ENCODE measurements around the gene CALY. TPM values are rescaled to one million over a fixed set of nuclear protein-coding genes. Genes with fewer than 3 reads are reported as not detected.

The CALY gene
- total RNA-seq, 2 experiments from 2014 or later, result 3.8 to 3.9 TPM

DNA sequence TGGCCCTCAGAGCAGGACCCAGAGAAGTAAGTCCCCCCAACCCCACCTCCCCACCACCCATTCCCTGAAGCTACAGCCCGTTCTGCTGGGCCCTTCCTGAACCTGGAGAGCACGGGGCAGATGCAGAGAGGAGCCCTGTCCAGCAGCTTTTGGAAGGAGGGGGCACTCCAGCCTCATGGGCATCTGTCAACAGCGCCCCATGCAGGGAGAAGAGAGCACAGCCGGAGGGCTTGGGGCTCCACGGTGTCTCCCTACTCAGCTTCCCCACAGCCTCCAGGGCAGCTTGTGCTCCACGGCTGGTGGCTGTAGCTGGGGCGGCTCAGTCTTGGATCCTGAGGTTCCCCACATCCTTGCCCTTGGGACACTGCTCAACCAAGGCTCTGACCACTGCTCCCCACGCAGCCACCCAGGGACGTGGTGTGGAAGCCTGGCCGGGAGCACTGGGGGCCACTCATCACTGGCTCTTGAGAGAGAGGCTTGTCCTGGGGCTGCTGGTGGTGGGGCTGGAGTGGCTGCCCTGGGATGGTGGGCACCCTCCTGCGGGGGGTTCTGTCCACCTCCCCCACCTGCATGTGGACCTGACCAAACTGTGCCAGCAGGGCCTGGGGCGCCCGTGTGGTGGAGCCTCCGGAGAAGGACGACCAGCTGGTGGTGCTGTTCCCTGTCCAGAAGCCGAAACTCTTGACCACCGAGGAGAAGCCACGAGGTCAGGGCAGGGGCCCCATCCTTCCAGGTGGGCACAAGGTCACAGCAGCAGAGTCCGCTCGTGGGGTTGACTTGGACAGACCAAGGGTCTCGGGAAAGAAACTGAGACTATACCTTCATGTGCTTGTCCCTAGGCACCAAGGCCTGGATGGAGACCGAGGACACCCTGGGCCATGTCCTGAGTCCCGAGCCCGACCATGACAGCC is 15.0 kb upstream of the CALY start:
- intact Hi-C loops (cut with DNase I, micrococcal nuclease), result no loop called here
- CTCF ChIA-PET, result interaction anchor here (1.0 kb wide), 1 partner anchor 22 kb away, joined by 4 read pairs; no protein-coding TSS in a partner anchor

DNA sequence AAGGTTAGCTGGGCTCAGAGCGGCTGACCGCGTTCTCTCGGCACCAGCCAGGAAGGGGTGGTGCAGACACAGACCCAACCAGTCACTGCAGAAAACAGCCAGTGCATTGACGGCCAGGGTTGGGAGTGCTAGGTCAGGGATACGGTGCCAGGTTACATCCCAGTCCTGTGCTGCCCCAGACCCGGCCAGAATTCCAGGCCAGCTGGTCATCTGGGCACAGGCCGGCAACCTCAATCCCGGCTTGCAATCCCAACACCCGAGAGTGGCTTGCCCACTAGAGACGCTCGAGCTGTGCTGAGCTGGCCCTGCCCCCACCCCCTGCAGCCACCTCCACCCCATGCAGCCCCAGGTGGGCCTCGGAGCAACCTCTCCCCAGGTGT is 14.2 kb upstream of the CALY start:
- Histone ChIP-seq H3K9me3 (ENCODE audit: control insufficient read depth in 1 of 2, insufficient read depth in 1 of 2, low read length in 2 of 2) (no peaks in the 10 kb centered on the region), H3K4me1 (ENCODE audit: insufficient read depth, low read length) (peaks cover 2% of the 10 kb centered on the region), H3K27ac (ENCODE audit: low read depth in 1 of 2, low read length in 2 of 2) (no peak overlapping the region), H3K4me3 (ENCODE audit: low read length) (no peak overlapping the region), H3K27me3 (ENCODE audit: control insufficient read depth in 1 of 2, insufficient read depth in 2 of 2, low read length in 2 of 2) (peaks cover 6 to 16% of the 10 kb centered on the region in 2 experiments), H3K36me3 (ENCODE audit: insufficient read depth, low read length) (no peaks in the 10 kb centered on the region)
- no peak overlapping the region for H3K27ac Mint-ChIP-seq
- intact Hi-C loops (cut with DNase I, micrococcal nuclease), result no loop called here
- ChIA-PET CTCF (interaction anchor here (1.0 kb wide), 1 partner anchor 21 kb away, joined by 4 read pairs; no protein-coding TSS in a partner anchor), POLR2A (no interaction called here)
- no peaks in the 10 kb centered on the region for H3K36me3 Mint-ChIP-seq (ENCODE audit: low read depth)
- no peaks in the 10 kb centered on the region for H3K4me1 Mint-ChIP-seq (ENCODE audit: low read depth)
- TF ChIP-seq, protein P1, sequence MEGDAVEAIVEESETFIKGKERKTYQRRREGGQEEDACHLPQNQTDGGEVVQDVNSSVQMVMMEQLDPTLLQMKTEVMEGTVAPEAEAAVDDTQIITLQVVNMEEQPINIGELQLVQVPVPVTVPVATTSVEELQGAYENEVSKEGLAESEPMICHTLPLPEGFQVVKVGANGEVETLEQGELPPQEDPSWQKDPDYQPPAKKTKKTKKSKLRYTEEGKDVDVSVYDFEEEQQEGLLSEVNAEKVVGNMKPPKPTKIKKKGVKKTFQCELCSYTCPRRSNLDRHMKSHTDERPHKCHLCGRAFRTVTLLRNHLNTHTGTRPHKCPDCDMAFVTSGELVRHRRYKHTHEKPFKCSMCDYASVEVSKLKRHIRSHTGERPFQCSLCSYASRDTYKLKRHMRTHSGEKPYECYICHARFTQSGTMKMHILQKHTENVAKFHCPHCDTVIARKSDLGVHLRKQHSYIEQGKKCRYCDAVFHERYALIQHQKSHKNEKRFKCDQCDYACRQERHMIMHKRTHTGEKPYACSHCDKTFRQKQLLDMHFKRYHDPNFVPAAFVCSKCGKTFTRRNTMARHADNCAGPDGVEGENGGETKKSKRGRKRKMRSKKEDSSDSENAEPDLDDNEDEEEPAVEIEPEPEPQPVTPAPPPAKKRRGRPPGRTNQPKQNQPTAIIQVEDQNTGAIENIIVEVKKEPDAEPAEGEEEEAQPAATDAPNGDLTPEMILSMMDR (IDR thresholded peaks at IDR 0.05), result no peak
- no peaks in the 10 kb centered on the region for H3K9me3 Mint-ChIP-seq
- DNase-seq, result no peak
- no peak overlapping the region for H3K4me3 Mint-ChIP-seq
- H3K27me3 Mint-ChIP-seq, result peaks cover 10% of the 10 kb centered on the region
- no peak for ATAC-seq (ENCODE audit: poor library complexity)

More for the DNA sequence above, 15.0 kb upstream of the CALY start:
- Mint-ChIP-seq H3K4me3 (no peak overlapping the region), H3K27ac (no peak overlapping the region), H3K27me3 (peaks cover 7% of the 10 kb centered on the region), H3K4me1 (ENCODE audit: low read depth) (no peaks in the 10 kb centered on the region), H3K36me3 (ENCODE audit: low read depth) (no peaks in the 10 kb centered on the region), H3K9me3 (no peaks in the 10 kb centered on the region)
- Histone ChIP-seq H3K4me3 (ENCODE audit: low read length) (no peak overlapping the region), H3K9me3 (ENCODE audit: control insufficient read depth in 1 of 2, insufficient read depth in 1 of 2, low read length in 2 of 2) (no peaks in the 10 kb centered on the region), H3K27ac (ENCODE audit: low read depth in 1 of 2, low read length in 2 of 2) (no peak overlapping the region), H3K4me1 (ENCODE audit: insufficient read depth, low read length) (peaks cover 9% of the 10 kb centered on the region), H3K36me3 (ENCODE audit: insufficient read depth, low read length) (no peaks in the 10 kb centered on the region), H3K27me3 (ENCODE audit: control insufficient read depth in 1 of 2, insufficient read depth in 2 of 2, low read length in 2 of 2) (peaks cover 2 to 12% of the 10 kb centered on the region in 2 experiments)
- no peak for DNase-seq
- TF ChIP-seq, protein P1 (IDR thresholded peaks at IDR 0.05), result no peak
- no peak for ATAC-seq (ENCODE audit: poor library complexity)
- POLR2A ChIA-PET, result no interaction called here

DNA sequence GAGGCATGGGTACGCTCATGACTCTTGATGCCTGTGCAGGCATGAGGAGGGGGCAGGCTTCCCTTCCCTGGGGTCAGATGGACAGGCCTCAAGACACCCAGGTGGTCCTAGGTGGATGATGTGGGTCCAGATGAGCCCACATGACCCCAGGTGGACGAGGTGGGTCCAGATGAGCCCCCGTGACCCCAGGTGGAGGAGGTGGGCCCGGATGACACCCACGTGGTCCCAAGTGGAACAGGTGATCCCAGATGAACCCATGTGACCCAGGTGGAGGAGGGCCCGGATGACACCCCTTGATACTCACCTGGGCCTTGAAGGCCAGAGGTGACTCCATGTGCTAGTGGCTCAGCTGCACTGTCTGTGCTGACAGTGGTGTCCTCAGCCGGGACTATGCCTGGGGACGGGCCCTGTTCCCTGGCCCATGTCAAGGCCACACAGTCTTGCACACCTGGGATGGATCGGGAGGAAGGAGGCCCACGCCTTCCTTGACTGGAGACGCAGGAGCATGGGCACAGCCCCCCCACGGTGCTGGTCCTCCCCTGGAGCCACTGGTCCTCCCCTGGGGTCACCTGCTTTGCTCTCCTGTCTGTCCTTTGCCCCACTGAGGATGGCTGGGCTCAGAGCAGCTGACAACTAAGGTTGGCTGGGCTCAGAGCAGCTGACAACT is 13.7 kb upstream of the CALY start:
- intact Hi-C loops (cut with DNase I, micrococcal nuclease), result no loop called here
- Mint-ChIP-seq H3K4me3 (no peak overlapping the region), H3K9me3 (no peaks in the 10 kb centered on the region), H3K27ac (no peak overlapping the region), H3K4me1 (ENCODE audit: low read depth) (no peaks in the 10 kb centered on the region), H3K36me3 (ENCODE audit: low read depth) (no peaks in the 10 kb centered on the region), H3K27me3 (peaks cover 15% of the 10 kb centered on the region)
- POLR2A ChIA-PET, result no interaction called here
- H3K27me3 ChIP-seq (ENCODE audit: control insufficient read depth in 1 of 2, insufficient read depth in 2 of 2, low read length in 2 of 2), result peaks cover 10 to 18% of the 10 kb centered on the region in 2 experiments
- CTCF ChIA-PET, result interaction anchor here (1.0 kb wide), 1 partner anchor 21 kb away, joined by 4 read pairs; no protein-coding TSS in a partner anchor
- ATAC-seq (ENCODE audit: poor library complexity) (no peak), DNase-seq (no peak)
- no peak overlapping the region for H3K4me3 ChIP-seq (ENCODE audit: low read length)
- TF ChIP-seq, protein P1 (IDR thresholded peaks at IDR 0.05), result no peak
- no peak overlapping the region for H3K27ac ChIP-seq (ENCODE audit: low read depth in 1 of 2, low read length in 2 of 2)
- no peaks in the 10 kb centered on the region for H3K9me3 ChIP-seq (ENCODE audit: control insufficient read depth in 1 of 2, insufficient read depth in 1 of 2, low read length in 2 of 2)
- no peaks in the 10 kb centered on the region for H3K4me1 ChIP-seq (ENCODE audit: insufficient read depth, low read length)
- H3K36me3 ChIP-seq (ENCODE audit: insufficient read depth, low read length), result no peaks in the 10 kb centered on the region
